ENCODE results near the gene CYP2A6. TPM values are rescaled to one million over a fixed set of nuclear protein-coding genes. Genes with fewer than 3 reads are reported as not detected.
A peak's percentile ranks its signal among the peaks of the same experiment; 100 is the strongest.
"Not testable (repeated sequence)": the region's sequence is repeated elsewhere in the genome, so short reads cannot be mapped to it uniquely, and the experiment has no call there.

CYP2A6 gene
- total RNA-seq, 1 experiment from 2014 or later = 0.28 TPM

- H3T11ph ChIP-seq (ENCODE audit: low read length) = no peak overlapping the region
- no peak overlapping the region for H3K4me2 ChIP-seq (ENCODE audit: insufficient read depth, insufficient read length, low read length)
- 0 out of 2 replicates have a peak, but pooled peaks cover 2% of the 10 kb centered on the region for H3K27me3 ChIP-seq (ENCODE audit: insufficient read depth, low read length)
- TF ChIP-seq CTCF (conservative IDR thresholded peaks at IDR 0.05) = no peak
- Mint-ChIP-seq H3K27me3 (ENCODE audit: low read depth) (peaks cover 59% of the 10 kb centered on the region), H3K4me1 (peaks cover 26 to 30% of the 10 kb centered on the region in 2 experiments), H3K4me3 (no peak overlapping the region), H3K9me3 (no peaks in the 10 kb centered on the region), H3K36me3 (ENCODE audit: insufficient read depth in 1 of 3, low read depth in 3 of 3) (peaks cover 5 to 17% (median 8%) of the 10 kb centered on the region in 3 experiments; a peak in 6 of 7 replicates), H3K27ac (0 out of 7 replicates have a peak overlapping the region, but pooled peaks of 1 of the 3 experiments have one; percentile 46)
- DNase-seq = no peak
- H2BK12ac ChIP-seq (ENCODE audit: insufficient read length, low read depth, low read length) = no peak overlapping the region
- H3K14ac ChIP-seq (ENCODE audit: insufficient read depth, low read length) = no peak overlapping the region
- H2BK15ac ChIP-seq (ENCODE audit: low read depth, low read length) = no peak overlapping the region
- no peak overlapping the region for H3K23ac ChIP-seq (ENCODE audit: insufficient read length, low read depth, low read length)
- no peaks in the 10 kb centered on the region for H3K79me2 ChIP-seq (ENCODE audit: insufficient read depth, low read length)
- no peak overlapping the region for H4K8ac ChIP-seq (replicated peaks; ENCODE audit: insufficient read length, low read depth, low read length)
- H4K20me1 ChIP-seq (ENCODE audit: control insufficient read depth, insufficient read depth, insufficient read length) = no peaks in the 10 kb centered on the region
- H2AK5ac ChIP-seq (ENCODE audit: insufficient read length, low read length) = no peak overlapping the region
- no peaks in the 10 kb centered on the region for H3K9me3 ChIP-seq (ENCODE audit: control insufficient read depth, low read depth, low read length)
- WGBS (ENCODE audit: extremely low coverage, insufficient read length, low lambda C conversion rate) = no CpG with 5 or more reads among the region's 4 CpGs
- H2BK5ac ChIP-seq (ENCODE audit: insufficient read length, low read length) = no peak overlapping the region
- no peak overlapping the region for H3K4ac ChIP-seq (ENCODE audit: low read depth, low read length)
- H3K9ac ChIP-seq (ENCODE audit: extremely low read depth, insufficient read length, low read length) = no peak overlapping the region
- no peak overlapping the region for H3K18ac ChIP-seq (ENCODE audit: insufficient read length, low read depth, low read length)
- no peak overlapping the region for H3K27ac ChIP-seq (ENCODE audit: insufficient read length, low read depth, low read length)
- no peaks in the 10 kb centered on the region for H3K4me1 ChIP-seq (ENCODE audit: insufficient read depth, low read length)
- no peak overlapping the region for H2BK120ac ChIP-seq (ENCODE audit: low read depth, low read length, poor library complexity, severe bottlenecking)
- no peaks in the 10 kb centered on the region for H3K79me1 ChIP-seq (ENCODE audit: insufficient read depth, low read depth, low read length, poor library complexity, severe bottlenecking)
- H3K56ac ChIP-seq (ENCODE audit: insufficient read length, low read depth, low read length) = no peak overlapping the region
- no peak overlapping the region for H2AFZ ChIP-seq (ENCODE audit: low read length)
- no peak overlapping the region for H4K91ac ChIP-seq (ENCODE audit: insufficient read length, low read depth, low read length)
- peaks cover 12% of the 10 kb centered on the region for H3K23me2 ChIP-seq (ENCODE audit: insufficient read length, low read depth, low read length, poor library complexity, severe bottlenecking)
- H4K5ac ChIP-seq (ENCODE audit: insufficient read length, low read depth, low read length) = no peak overlapping the region
- H2BK20ac ChIP-seq (ENCODE audit: low read depth, low read length, poor library complexity, severe bottlenecking) = no peak overlapping the region
Observed at GRCh38 chr19:40813182-40813581, 37.1 kb downstream of the CYP2A6 start.

GRCh38 chr19:40812571-40812970, 37.7 kb downstream of the CYP2A6 start:
- H2BK5ac ChIP-seq (ENCODE audit: insufficient read length, low read length); H4K8ac ChIP-seq (replicated peaks; ENCODE audit: insufficient read length, low read depth, low read length); H2AFZ ChIP-seq (ENCODE audit: low read length); H3K4me2 ChIP-seq (ENCODE audit: insufficient read depth, insufficient read length, low read length); H2BK15ac ChIP-seq (ENCODE audit: low read depth, low read length); H3K9me3 Mint-ChIP-seq; H4K20me1 ChIP-seq (ENCODE audit: control insufficient read depth, insufficient read depth, insufficient read length); H4K5ac ChIP-seq (ENCODE audit: insufficient read length, low read depth, low read length); H2AK5ac ChIP-seq (ENCODE audit: insufficient read length, low read length); H3T11ph ChIP-seq (ENCODE audit: low read length); H3K4ac ChIP-seq (ENCODE audit: low read depth, low read length); H3K23ac ChIP-seq (ENCODE audit: insufficient read length, low read depth, low read length); H2BK120ac ChIP-seq (ENCODE audit: low read depth, low read length, poor library complexity, severe bottlenecking); H2BK12ac ChIP-seq (ENCODE audit: insufficient read length, low read depth, low read length); H3K79me1 ChIP-seq (ENCODE audit: insufficient read depth, low read depth, low read length, poor library complexity, severe bottlenecking); H3K14ac ChIP-seq (ENCODE audit: insufficient read depth, low read length); DNase-seq; H2BK20ac ChIP-seq (ENCODE audit: low read depth, low read length, poor library complexity, severe bottlenecking); H3K56ac ChIP-seq (ENCODE audit: insufficient read length, low read depth, low read length); H3K27me3 ChIP-seq (ENCODE audit: insufficient read depth, low read length); H3K4me1 ChIP-seq (ENCODE audit: insufficient read depth, low read length); H3K79me2 ChIP-seq (ENCODE audit: insufficient read depth, low read length); H3K9me3 ChIP-seq (ENCODE audit: control insufficient read depth, low read depth, low read length); H4K91ac ChIP-seq (ENCODE audit: insufficient read length, low read depth, low read length); H3K27ac ChIP-seq (ENCODE audit: insufficient read length, low read depth, low read length); H3K18ac ChIP-seq (ENCODE audit: insufficient read length, low read depth, low read length); H3K9ac ChIP-seq (ENCODE audit: extremely low read depth, insufficient read length, low read length): not testable (repeated sequence)
- H3K23me2 ChIP-seq (ENCODE audit: insufficient read length, low read depth, low read length, poor library complexity, severe bottlenecking) = peaks cover 12% of the 10 kb centered on the region
- H3K4me3 Mint-ChIP-seq = peak overlapping the region; percentile 81 to 91
- H3K36me3 Mint-ChIP-seq (ENCODE audit: insufficient read depth in 1 of 3, low read depth in 3 of 3) = peaks cover 9 to 22% (median 14%) of the 10 kb centered on the region in 3 experiments; a peak in 6 of 7 replicates
- peaks cover 53% of the 10 kb centered on the region for H3K27me3 Mint-ChIP-seq (ENCODE audit: low read depth)
- H3K27ac Mint-ChIP-seq = 0 out of 7 replicates have a peak overlapping the region, but pooled peaks of 1 of the 3 experiments have one; percentile 46
- H3K4me1 Mint-ChIP-seq = peaks cover 28 to 33% of the 10 kb centered on the region in 2 experiments
- WGBS (ENCODE audit: extremely low coverage, insufficient read length, low lambda C conversion rate) = no CpG with 5 or more reads among the region's 7 CpGs
